ENCODE results near the gene KHDRBS2.

- TF ChIP-seq EZH2 (IDR thresholded peaks at IDR 0.05; ENCODE audit: borderline replicate concordance, insufficient read depth, low read depth, low read length, poor library complexity, severe bottlenecking), result no peak
- TF ChIP-seq, protein P1, sequence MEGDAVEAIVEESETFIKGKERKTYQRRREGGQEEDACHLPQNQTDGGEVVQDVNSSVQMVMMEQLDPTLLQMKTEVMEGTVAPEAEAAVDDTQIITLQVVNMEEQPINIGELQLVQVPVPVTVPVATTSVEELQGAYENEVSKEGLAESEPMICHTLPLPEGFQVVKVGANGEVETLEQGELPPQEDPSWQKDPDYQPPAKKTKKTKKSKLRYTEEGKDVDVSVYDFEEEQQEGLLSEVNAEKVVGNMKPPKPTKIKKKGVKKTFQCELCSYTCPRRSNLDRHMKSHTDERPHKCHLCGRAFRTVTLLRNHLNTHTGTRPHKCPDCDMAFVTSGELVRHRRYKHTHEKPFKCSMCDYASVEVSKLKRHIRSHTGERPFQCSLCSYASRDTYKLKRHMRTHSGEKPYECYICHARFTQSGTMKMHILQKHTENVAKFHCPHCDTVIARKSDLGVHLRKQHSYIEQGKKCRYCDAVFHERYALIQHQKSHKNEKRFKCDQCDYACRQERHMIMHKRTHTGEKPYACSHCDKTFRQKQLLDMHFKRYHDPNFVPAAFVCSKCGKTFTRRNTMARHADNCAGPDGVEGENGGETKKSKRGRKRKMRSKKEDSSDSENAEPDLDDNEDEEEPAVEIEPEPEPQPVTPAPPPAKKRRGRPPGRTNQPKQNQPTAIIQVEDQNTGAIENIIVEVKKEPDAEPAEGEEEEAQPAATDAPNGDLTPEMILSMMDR (IDR thresholded peaks at IDR 0.05), result no peak
Measured at GRCh38 chr6:61869632-61870400, 416.2 kb downstream of the KHDRBS2 start.
